Measurements from ENCODE around the gene ST6GALNAC6. TPM values are rescaled to one million over a fixed set of nuclear protein-coding genes. Genes with fewer than 3 reads are reported as not detected.

ST6GALNAC6 gene
- total RNA-seq, 1 donor: 53.2 TPM

GRCh38 chr9:127941062-127941960, 41.9 kb upstream of the ST6GALNAC6 start:
- DNase-seq (ENCODE audit: insufficient read length, low spot score, missing footprints): no peak
- no peaks in the 10 kb centered on the region for H3K27me3 ChIP-seq (ENCODE audit: insufficient read depth, low read length)
- TF ChIP-seq CTCF (IDR thresholded peaks at IDR 0.05; ENCODE audit: extremely low read depth, low read depth, low read length): no peak

GRCh38 chr9:127940593-127940992, 41.2 kb upstream of the ST6GALNAC6 start:
- Histone ChIP-seq H3K27ac (ENCODE audit: low read depth, low read length) (no peak overlapping the region), H3K9me3 (ENCODE audit: low read depth, low read length) (no peaks in the 10 kb centered on the region), H3K4me3 (ENCODE audit: insufficient read depth, low read length) (no peak overlapping the region), H4K20me1 (ENCODE audit: insufficient read depth, low read length) (peaks cover 23% of the 10 kb centered on the region), H3K79me2 (ENCODE audit: insufficient read depth, low read length) (peaks cover 31% of the 10 kb centered on the region), H3K36me3 (ENCODE audit: insufficient read depth, low read length) (peaks cover 22% of the 10 kb centered on the region), H2AFZ (ENCODE audit: low read length) (no peak overlapping the region), H3K27me3 (ENCODE audit: insufficient read depth, low read length) (no peaks in the 10 kb centered on the region), H3K4me2 (ENCODE audit: insufficient read depth, low read length) (no peak overlapping the region), H3K4me1 (ENCODE audit: insufficient read depth, low read length) (peaks cover 27% of the 10 kb centered on the region)
- no peak for TF ChIP-seq CTCF (IDR thresholded peaks at IDR 0.05; ENCODE audit: extremely low read depth, low read depth, low read length)
- no peak for DNase-seq (ENCODE audit: insufficient read length, low spot score, missing footprints)

More at GRCh38 chr9:127941062-127941960, 41.9 kb upstream of the ST6GALNAC6 start:
- Histone ChIP-seq H3K27ac (ENCODE audit: low read depth, low read length) (no peak overlapping the region), H3K36me3 (ENCODE audit: insufficient read depth, low read length) (peaks cover 22% of the 10 kb centered on the region), H3K79me2 (ENCODE audit: insufficient read depth, low read length) (peaks cover 24% of the 10 kb centered on the region), H4K20me1 (ENCODE audit: insufficient read depth, low read length) (peaks cover 17% of the 10 kb centered on the region), H3K9me3 (ENCODE audit: low read depth, low read length) (no peaks in the 10 kb centered on the region), H3K4me2 (ENCODE audit: insufficient read depth, low read length) (no peak overlapping the region), H2AFZ (ENCODE audit: low read length) (no peak overlapping the region), H3K4me1 (ENCODE audit: insufficient read depth, low read length) (peaks cover 20% of the 10 kb centered on the region), H3K4me3 (ENCODE audit: insufficient read depth, low read length) (no peak overlapping the region)

- peaks cover 42% of the 10 kb centered on the region for H3K79me2 ChIP-seq (ENCODE audit: insufficient read depth, low read length)
- H3K4me2 ChIP-seq (ENCODE audit: insufficient read depth, low read length): peak overlapping the region; percentile 97
- no peak overlapping the region for H3K27ac ChIP-seq (ENCODE audit: low read depth, low read length)
- H2AFZ ChIP-seq (ENCODE audit: low read length): peak overlapping the region; percentile 91
- H3K27me3 ChIP-seq (ENCODE audit: insufficient read depth, low read length): no peaks in the 10 kb centered on the region
- peaks cover 27% of the 10 kb centered on the region for H3K36me3 ChIP-seq (ENCODE audit: insufficient read depth, low read length)
- H4K20me1 ChIP-seq (ENCODE audit: insufficient read depth, low read length): peaks cover 19% of the 10 kb centered on the region
- peak; percentile 26 for DNase-seq (ENCODE audit: insufficient read length, low spot score, missing footprints)
- TF ChIP-seq CTCF (IDR thresholded peaks at IDR 0.05; ENCODE audit: extremely low read depth, low read depth, low read length): no peak
- peak overlapping the region; percentile 98 for H3K4me3 ChIP-seq (ENCODE audit: insufficient read depth, low read length)
- H3K4me1 ChIP-seq (ENCODE audit: insufficient read depth, low read length): peaks cover 32% of the 10 kb centered on the region
- H3K9me3 ChIP-seq (ENCODE audit: low read depth, low read length): no peaks in the 10 kb centered on the region
Measured at GRCh38 chr9:127938298-127938690, 38.9 kb upstream of the ST6GALNAC6 start.

Data from osteoblast (primary cell).